Measurements from ENCODE around the gene TMEM92.
"Not testable (repeated sequence)": the region's sequence is repeated elsewhere in the genome, so short reads cannot be mapped to it uniquely, and the experiment has no call there.

TMEM92 gene

GRCh38 chr17:50266384-50267073 is 7.7 kb upstream of the TMEM92 start:
- DNase-seq, result no peak
- TF ChIP-seq POLR2A (IDR thresholded peaks at IDR 0.05; ENCODE audit: low read length) (no peak), GATA1 (IDR thresholded peaks at IDR 0.05; ENCODE audit: low read depth, low read length) (no peak)

GRCh38 chr17:50267074-50267841 is 7.0 kb upstream of the TMEM92 start:
- no peak for TF ChIP-seq GATA1 (IDR thresholded peaks at IDR 0.05; ENCODE audit: low read depth, low read length)
- TF ChIP-seq POLR2A (IDR thresholded peaks at IDR 0.05; ENCODE audit: low read length), result no peak
- DNase-seq, result no peak

- no peak for DNase-seq
Observed at GRCh38 chr17:50268026-50268425, 6.2 kb upstream of the TMEM92 start.

GRCh38 chr17:50268743-50269275 is 5.5 kb upstream of the TMEM92 start:
- no peak for DNase-seq
- TF ChIP-seq POLR2A (IDR thresholded peaks at IDR 0.05; ENCODE audit: low read length) (no peak), GATA1 (IDR thresholded peaks at IDR 0.05; ENCODE audit: low read depth, low read length) (no peak)

More at GRCh38 chr17:50268026-50268425, 6.2 kb upstream of the TMEM92 start:
- no peak for TF ChIP-seq GATA1 (IDR thresholded peaks at IDR 0.05; ENCODE audit: low read depth, low read length)

- no peak for TF ChIP-seq GATA1 (IDR thresholded peaks at IDR 0.05; ENCODE audit: low read depth, low read length)
- no peak for TF ChIP-seq POLR2A (IDR thresholded peaks at IDR 0.05; ENCODE audit: low read length)
- DNase-seq, result peak; percentile 44 to 66
Observed at GRCh38 chr17:50269477-50270434, 4.5 kb upstream of the TMEM92 start.

- DNase-seq, result no peak
- no peak for TF ChIP-seq GATA1 (IDR thresholded peaks at IDR 0.05; ENCODE audit: low read depth, low read length)
- no peak for TF ChIP-seq POLR2A (IDR thresholded peaks at IDR 0.05; ENCODE audit: low read length)
Observed at GRCh38 chr17:50270435-50271362, 3.6 kb upstream of the TMEM92 start.

GRCh38 chr17:50271363-50271750 is 2.9 kb upstream of the TMEM92 start:
- DNase-seq, result not testable (repeated sequence)

- no peak for DNase-seq
- no peak for TF ChIP-seq POLR2A (IDR thresholded peaks at IDR 0.05; ENCODE audit: low read length)
- no peak for TF ChIP-seq GATA1 (IDR thresholded peaks at IDR 0.05; ENCODE audit: low read depth, low read length)
Observed at GRCh38 chr17:50272246-50272645, 2.0 kb upstream of the TMEM92 start.

- TF ChIP-seq POLR2A (IDR thresholded peaks at IDR 0.05; ENCODE audit: low read length), result no peak
- peak; percentile 20 to 50 for DNase-seq
Observed at GRCh38 chr17:50272711-50273653, 1.3 kb upstream of the TMEM92 start.

GRCh38 chr17:50273654-50274040 is 619 bp upstream of the TMEM92 start:
- TF ChIP-seq GATA1 (IDR thresholded peaks at IDR 0.05; ENCODE audit: low read depth, low read length) (no peak), POLR2A (IDR thresholded peaks at IDR 0.05; ENCODE audit: low read length) (no peak)
- DNase-seq, result no peak

- TF ChIP-seq POLR2A (IDR thresholded peaks at IDR 0.05; ENCODE audit: low read length) (no peak), GATA1 (IDR thresholded peaks at IDR 0.05; ENCODE audit: low read depth, low read length) (no peak)
- no peak for DNase-seq
Observed at GRCh38 chr17:50274897-50275221, 593 bp downstream of the TMEM92 start.

GRCh38 chr17:50275279-50275678 is 1.0 kb downstream of the TMEM92 start:
- no peak for DNase-seq
- TF ChIP-seq GATA1 (IDR thresholded peaks at IDR 0.05; ENCODE audit: low read depth, low read length) (no peak), POLR2A (IDR thresholded peaks at IDR 0.05; ENCODE audit: low read length) (no peak)
